CD1c-positive myeloid dendritic cell (primary cell): ENCODE results near the gene PRRT2.
A peak's percentile ranks its signal among the peaks of the same experiment; 100 is the strongest.
"Not testable (repeated sequence)": the region's sequence is repeated elsewhere in the genome, so short reads cannot be mapped to it uniquely, and the experiment has no call there.

Experiments
- DNase-seq: peaks from one replicate; pipeline ENCODE4 v3.0.0-alpha.2; 2016; ENCODE audit errors: extremely low spot score

The PRRT2 gene

GRCh38 chr16:29811896-29812665, at the start of gene PRRT2:
Gene PRRT2 (plus strand): TSS chr16:29812193. CDS start chr16:29813055, 862 bp downstream.
- DNase-seq: peak; percentile 49

GRCh38 chr16:29763326-29763725, 48.7 kb upstream of the PRRT2 start:
- no peak for DNase-seq

GRCh38 chr16:29765167-29766032, 46.6 kb upstream of the PRRT2 start:
- DNase-seq: no peak

- no peak for DNase-seq
Observed at GRCh38 chr16:29766571-29766970, 45.4 kb upstream of the PRRT2 start.

GRCh38 chr16:29767062-29767461, 44.9 kb upstream of the PRRT2 start:
- no peak for DNase-seq

- no peak for DNase-seq
Observed at GRCh38 chr16:29769507-29769906, 42.5 kb upstream of the PRRT2 start.

GRCh38 chr16:29770250-29770929, 41.6 kb upstream of the PRRT2 start:
- DNase-seq: peak; percentile 23

- DNase-seq: not testable (repeated sequence)
Observed at GRCh38 chr16:29772330-29772729, 39.7 kb upstream of the PRRT2 start.

- no peak for DNase-seq
Observed at GRCh38 chr16:29774730-29775129, 37.3 kb upstream of the PRRT2 start.

GRCh38 chr16:29775742-29776408, 36.1 kb upstream of the PRRT2 start:
- DNase-seq: no peak

- no peak for DNase-seq
Observed at GRCh38 chr16:29777576-29778350, 34.2 kb upstream of the PRRT2 start, which contains the start of gene ZG16. Gene ZG16 (plus strand): TSS chr16:29778256. CDS start chr16:29779267, 1,011 bp downstream.

GRCh38 chr16:29779474-29779873, 32.5 kb upstream of the PRRT2 start:
- no peak for DNase-seq

- not testable (repeated sequence) for DNase-seq
Observed at GRCh38 chr16:29783094-29783953, 28.7 kb upstream of the PRRT2 start.

- DNase-seq: no peak
Observed at GRCh38 chr16:29784157-29784556, 27.8 kb upstream of the PRRT2 start.

- DNase-seq: peak; percentile 85
Observed at GRCh38 chr16:29784901-29785500, 27.0 kb upstream of the PRRT2 start.

- DNase-seq: not testable (repeated sequence)
Observed at GRCh38 chr16:29787155-29787554, 24.8 kb upstream of the PRRT2 start.

GRCh38 chr16:29789775-29790182, 22.2 kb upstream of the PRRT2 start:
- no peak for DNase-seq

- DNase-seq: peak; percentile 100
Observed at GRCh38 chr16:29790183-29790948, 21.6 kb upstream of the PRRT2 start, which contains the start of gene KIF22. Gene KIF22 (plus strand): TSS chr16:29790751. CDS start chr16:29790760, 9 bp downstream.
